HEK293T (cell line): ENCODE results near the gene KLHDC3.
A peak's percentile ranks its signal among the peaks of the same experiment; 100 is the strongest.

ENCODE experiments used
- BHLHE40 ChIP-seq: fragments of 450-650 bp; IDR thresholded peaks from 2 replicates; pipeline ENCODE4 v1.6.1; 2016; ENCODE audit warnings: mild to moderate bottlenecking, moderate library complexity, borderline replicate concordance
- ELF4 ChIP-seq: fragments of 450-650 bp; IDR thresholded peaks from 2 replicates; pipeline ENCODE4 v1.6.1; 2017; ENCODE audit warnings: antibody characterized with exemption
- FOXM1 ChIP-seq: fragments of 450-650 bp; IDR thresholded peaks from 2 replicates; pipeline ENCODE4 v1.6.1; 2017; ENCODE audit warnings: mild to moderate bottlenecking, borderline replicate concordance
- NFRKB ChIP-seq: fragments of 450-650 bp; IDR thresholded peaks from 2 replicates; pipeline ENCODE4 v1.6.1; 2016; ENCODE audit warnings: mild to moderate bottlenecking, moderate library complexity
- SUZ12 ChIP-seq: fragments of 450-650 bp; IDR thresholded peaks from 2 replicates; pipeline ENCODE4 v1.6.1; 2016; ENCODE audit warnings: mild to moderate bottlenecking
- TARDBP ChIP-seq: fragments of 450-650 bp; IDR thresholded peaks from 2 replicates; pipeline ENCODE4 v1.6.1; 2016
- TF ChIP-seq, protein P1 (sequence below): fragments of 450-650 bp; IDR thresholded peaks from 2 replicates; pipeline ENCODE4 v1.6.1; 2016

DNA sequence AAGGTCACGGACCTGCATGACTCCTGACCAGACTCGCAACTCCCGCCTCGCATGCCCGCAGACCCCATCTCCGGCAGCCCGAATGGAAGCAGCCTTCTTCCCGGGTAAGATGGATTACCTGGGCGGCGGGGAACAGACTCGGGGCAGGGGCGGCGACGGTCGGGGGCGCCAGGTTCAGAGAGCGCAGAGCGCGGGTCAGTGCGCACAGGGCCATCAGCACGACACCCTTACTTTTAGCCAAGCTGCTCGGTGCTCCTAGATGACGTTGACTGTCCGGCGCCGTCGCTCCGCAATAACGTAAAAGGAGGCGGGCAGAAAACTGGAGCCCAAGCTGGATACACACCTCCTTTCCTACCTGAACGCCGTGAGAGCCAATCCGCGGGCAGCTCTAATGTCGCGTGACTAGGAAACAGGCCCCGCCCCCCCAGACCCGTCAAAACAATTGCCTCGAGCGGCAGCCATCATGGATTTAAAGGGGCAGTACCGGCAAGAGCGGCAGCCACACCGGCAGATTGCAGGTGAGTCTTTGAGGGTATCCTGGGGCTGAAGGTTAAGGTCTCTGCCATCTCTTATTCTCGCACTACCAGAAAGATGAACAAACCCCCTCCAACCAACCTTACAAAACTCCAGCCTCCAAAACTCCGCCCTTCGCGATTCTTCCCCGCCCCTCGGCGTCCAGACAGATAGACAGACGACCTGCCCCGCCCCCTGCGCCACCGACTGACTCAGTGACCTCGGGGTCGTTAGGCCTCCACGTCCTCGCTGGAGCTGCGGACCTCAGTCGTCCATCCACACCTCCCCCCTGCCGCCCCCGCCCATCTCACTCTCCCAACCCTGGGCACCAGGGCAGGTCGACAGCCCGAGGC is 45.4 kb downstream of the KLHDC3 start, which contains the start of the genes KLC4 and MRPL2:
- TF ChIP-seq, protein P1, sequence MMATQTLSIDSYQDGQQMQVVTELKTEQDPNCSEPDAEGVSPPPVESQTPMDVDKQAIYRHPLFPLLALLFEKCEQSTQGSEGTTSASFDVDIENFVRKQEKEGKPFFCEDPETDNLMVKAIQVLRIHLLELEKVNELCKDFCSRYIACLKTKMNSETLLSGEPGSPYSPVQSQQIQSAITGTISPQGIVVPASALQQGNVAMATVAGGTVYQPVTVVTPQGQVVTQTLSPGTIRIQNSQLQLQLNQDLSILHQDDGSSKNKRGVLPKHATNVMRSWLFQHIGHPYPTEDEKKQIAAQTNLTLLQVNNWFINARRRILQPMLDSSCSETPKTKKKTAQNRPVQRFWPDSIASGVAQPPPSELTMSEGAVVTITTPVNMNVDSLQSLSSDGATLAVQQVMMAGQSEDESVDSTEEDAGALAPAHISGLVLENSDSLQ: peak; percentile 87
- TF ChIP-seq TARDBP (no peak), SUZ12 (no peak), NFRKB (no peak), ELF4 (no peak), BHLHE40 (no peak), FOXM1 (no peak)
